Measurements from ENCODE around the gene POU2AF1.

- TF ChIP-seq CTCF (conservative IDR thresholded peaks at IDR 0.05 in 1 of 2, IDR thresholded peaks at IDR 0.05 in 1 of 2; ENCODE audit: low read depth in 1 of 2, low read length in 2 of 2) (no peak), EZH2 (IDR thresholded peaks at IDR 0.05; ENCODE audit: low read length, missing control alignments) (no peak)
Measured at GRCh38 chr11:111416231-111416960, 37.3 kb upstream of the POU2AF1 start.
